SK-N-SH (cell line): ENCODE results near the gene LRP1-AS.

Experiments
- CHD2 ChIP-seq: fragments of 150-350 bp; IDR thresholded peaks from 2 replicates; pipeline ENCODE4 v1.6.1; 2018; ENCODE audit warnings: low read length; ENCODE audit not compliant: partially characterized antibody
- CTCF ChIP-seq: fragments of 200-600 bp; sonication (generic); IDR thresholded peaks from 2 replicates; pipeline ENCODE4 v1.6.1; 2017; ENCODE audit warnings: antibody characterized with exemption, mild to moderate bottlenecking, moderate library complexity
- ELF1 ChIP-seq: IDR thresholded peaks from 2 replicates; pipeline ENCODE4 v1.4.0; 2012
- EP300 ChIP-seq, 2 experiments: IDR thresholded peaks; 2 replicates each; pipeline versions ENCODE4 v1.4.0 to v1.6.1; 2012; ENCODE audit warnings: borderline replicate concordance in 1 of 2, low read depth in 1 of 2, low read length in 1 of 2
- EZH2phosphoT487 ChIP-seq: fragments of 200-600 bp; sonication (generic); IDR thresholded peaks from 2 replicates; pipeline ENCODE4 v1.6.1; 2017; ENCODE audit warnings: low read depth, mixed run types, mild to moderate bottlenecking, antibody characterized with exemption, moderate library complexity, borderline replicate concordance
- GABPA ChIP-seq: IDR thresholded peaks from 2 replicates; pipeline ENCODE4 v1.4.0; 2012; ENCODE audit warnings: low read depth, mild to moderate bottlenecking
- GATA2 ChIP-seq: sonication (generic); formaldehyde crosslinking; IDR thresholded peaks from 2 replicates; pipeline ENCODE4 v1.5.0; 2020; ENCODE audit warnings: mild to moderate bottlenecking, missing genetic modification reagents
- MXI1 ChIP-seq: IDR thresholded peaks from 2 replicates; pipeline ENCODE4 v1.6.1; 2012; ENCODE audit warnings: mild to moderate bottlenecking, low read depth, low read length, improper control_type of control experiment
- POLR2AphosphoS5 ChIP-seq: IDR thresholded peaks from 2 replicates; pipeline ENCODE4 v1.6.1; 2012; ENCODE audit warnings: low read depth, low read length
- RCOR1 ChIP-seq: fragments of 150-350 bp; IDR thresholded peaks from 2 replicates; pipeline ENCODE4 v1.6.1; 2017; ENCODE audit warnings: antibody characterized with exemption, low read length
- SMC3 ChIP-seq: IDR thresholded peaks from 2 replicates; pipeline ENCODE4 v1.6.1; 2012; ENCODE audit warnings: low read depth, low read length, improper control_type of control experiment
- YY1 ChIP-seq: IDR thresholded peaks from 2 replicates; pipeline ENCODE4 v1.4.0; 2012; ENCODE audit warnings: low read depth, mild to moderate bottlenecking

GRCh38 chr12:57143454-57143853 is 4.0 kb downstream of the LRP1-AS start:
- TF ChIP-seq CHD2 (no peak), EP300 (IDR thresholded peaks at IDR 0.05; ENCODE audit: borderline replicate concordance in 1 of 2, low read depth in 1 of 2, low read length in 1 of 2) (no peak), POLR2AphosphoS5 (no peak), SMC3 (no peak), YY1 (no peak), CTCF (no peak), MXI1 (no peak), GATA2 (CRISPR knock-in tag) (no peak), GABPA (no peak), ELF1 (no peak), EZH2phosphoT487 (no peak), RCOR1 (no peak)
